Measurements from ENCODE around the gene CCDC8.

DNA sequence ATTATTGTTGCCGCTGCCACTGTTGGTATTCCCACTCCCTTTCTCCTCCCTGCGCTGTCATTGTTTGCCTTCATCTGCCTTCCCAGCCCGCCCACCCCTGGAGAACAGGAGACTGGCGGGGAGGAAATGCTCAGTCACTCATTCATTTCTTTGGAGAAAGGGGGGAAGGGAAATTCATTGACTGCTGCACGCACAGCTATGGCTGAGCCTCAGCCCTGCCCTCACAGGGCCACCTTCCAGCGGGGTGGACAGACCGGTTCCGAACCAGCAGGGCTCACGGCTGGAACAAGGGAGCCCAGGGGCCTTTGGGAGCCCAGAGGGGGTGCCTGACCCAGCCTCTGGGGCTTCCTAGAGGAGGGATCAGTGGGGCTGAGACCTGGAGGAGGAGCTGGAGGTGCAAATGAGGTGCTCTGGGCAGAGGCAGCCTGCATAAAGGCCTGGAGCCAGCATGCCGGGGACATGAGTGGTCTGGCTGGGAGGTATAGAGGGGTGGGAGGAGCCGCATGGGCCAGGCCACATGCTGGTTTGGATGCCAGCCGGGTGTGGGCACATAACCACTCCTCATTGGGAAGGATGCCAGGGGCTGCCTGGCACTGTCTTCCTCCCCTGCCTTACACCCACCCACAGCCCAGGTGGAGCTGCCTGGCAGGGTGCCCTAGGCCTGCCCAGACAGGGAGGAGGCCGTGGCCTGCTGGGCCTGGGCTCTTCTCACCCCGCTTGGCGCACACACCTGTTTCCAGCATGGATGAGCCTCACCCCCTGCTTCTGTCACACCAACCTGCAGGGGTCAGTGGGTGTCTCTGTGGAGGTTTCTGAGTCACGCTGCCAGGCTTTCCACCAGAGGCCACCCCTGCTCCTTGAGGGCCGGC is 39.6 kb downstream of the CCDC8 start:
- TF ChIP-seq POLR2A (IDR thresholded peaks at IDR 0.05; ENCODE audit: low read depth, low read length) = no peak
- TF ChIP-seq POLR2AphosphoS5 (IDR thresholded peaks at IDR 0.05; ENCODE audit: insufficient read depth, low read depth, low read length) = peak; percentile 13
- TF ChIP-seq GATA2 (IDR thresholded peaks at IDR 0.05; ENCODE audit: insufficient read depth, insufficient read length, low read depth, low read length) = no peak
- TF ChIP-seq, protein P1, sequence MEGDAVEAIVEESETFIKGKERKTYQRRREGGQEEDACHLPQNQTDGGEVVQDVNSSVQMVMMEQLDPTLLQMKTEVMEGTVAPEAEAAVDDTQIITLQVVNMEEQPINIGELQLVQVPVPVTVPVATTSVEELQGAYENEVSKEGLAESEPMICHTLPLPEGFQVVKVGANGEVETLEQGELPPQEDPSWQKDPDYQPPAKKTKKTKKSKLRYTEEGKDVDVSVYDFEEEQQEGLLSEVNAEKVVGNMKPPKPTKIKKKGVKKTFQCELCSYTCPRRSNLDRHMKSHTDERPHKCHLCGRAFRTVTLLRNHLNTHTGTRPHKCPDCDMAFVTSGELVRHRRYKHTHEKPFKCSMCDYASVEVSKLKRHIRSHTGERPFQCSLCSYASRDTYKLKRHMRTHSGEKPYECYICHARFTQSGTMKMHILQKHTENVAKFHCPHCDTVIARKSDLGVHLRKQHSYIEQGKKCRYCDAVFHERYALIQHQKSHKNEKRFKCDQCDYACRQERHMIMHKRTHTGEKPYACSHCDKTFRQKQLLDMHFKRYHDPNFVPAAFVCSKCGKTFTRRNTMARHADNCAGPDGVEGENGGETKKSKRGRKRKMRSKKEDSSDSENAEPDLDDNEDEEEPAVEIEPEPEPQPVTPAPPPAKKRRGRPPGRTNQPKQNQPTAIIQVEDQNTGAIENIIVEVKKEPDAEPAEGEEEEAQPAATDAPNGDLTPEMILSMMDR (IDR thresholded peaks at IDR 0.05; ENCODE audit: extremely low read depth in 1 of 2, insufficient read depth in 1 of 2, low read depth in 1 of 2, low read length in 2 of 2) = no peak
- no peak for TF ChIP-seq JUN (IDR thresholded peaks at IDR 0.05; ENCODE audit: borderline replicate concordance, insufficient read depth, insufficient read length, low read depth)
- TF ChIP-seq MAX (IDR thresholded peaks at IDR 0.05; ENCODE audit: insufficient read depth, insufficient read length) = no peak
- TF ChIP-seq EZH2 (IDR thresholded peaks at IDR 0.05; ENCODE audit: borderline replicate concordance, low read depth, low read length, severe bottlenecking) = no peak
- no peak for TF ChIP-seq MYC (IDR thresholded peaks at IDR 0.05; ENCODE audit: low read depth, low read length)
- no peak for TF ChIP-seq FOS (IDR thresholded peaks at IDR 0.05; ENCODE audit: borderline replicate concordance, insufficient read depth, low read length)
